ENCODE results near the gene MYL4. TPM values are rescaled to one million over a fixed set of nuclear protein-coding genes. Genes with fewer than 3 reads are reported as not detected.

MYL4 gene
- total RNA-seq, 1 donor from 2014 or later = not detected

DNA sequence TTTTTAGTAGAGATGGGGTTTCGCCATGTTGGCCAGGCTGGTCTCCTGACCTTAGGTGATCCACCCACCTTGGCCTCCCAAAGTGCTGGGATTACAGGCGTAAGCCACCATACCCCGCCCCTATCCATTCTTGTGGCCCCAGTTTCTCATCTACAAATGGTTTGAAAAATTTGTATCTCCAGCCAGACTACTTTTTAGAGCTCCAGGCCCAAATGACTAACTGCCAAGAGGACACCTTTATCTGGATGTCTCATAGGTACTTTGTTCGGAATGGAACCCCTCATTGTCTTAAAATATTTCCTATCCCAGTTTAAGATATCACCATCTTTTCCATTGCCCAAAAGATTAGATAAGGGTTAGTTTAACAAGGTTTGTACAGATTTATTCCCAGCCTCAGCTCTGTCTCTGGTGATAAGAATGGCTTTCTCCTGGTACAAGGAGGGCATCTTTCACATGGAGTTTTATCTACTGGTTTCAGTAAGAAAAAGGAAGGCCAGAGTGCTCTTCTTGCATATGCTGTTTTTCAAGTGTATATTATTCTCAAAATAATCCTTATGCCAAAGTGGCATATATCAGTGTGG is 15.1 kb upstream of the MYL4 start:
- Histone ChIP-seq H3K4me3 (no peak overlapping the region), H3K27ac (no peak overlapping the region), H3K4me1 (peaks cover 6% of the 10 kb centered on the region), H3K9me3 (no peaks in the 10 kb centered on the region), H3K36me3 (no peaks in the 10 kb centered on the region), H3K27me3 (no peaks in the 10 kb centered on the region)
- no peak for DNase-seq (ENCODE audit: extremely low spot score in 2 of 2)
- TF ChIP-seq, protein P1, sequence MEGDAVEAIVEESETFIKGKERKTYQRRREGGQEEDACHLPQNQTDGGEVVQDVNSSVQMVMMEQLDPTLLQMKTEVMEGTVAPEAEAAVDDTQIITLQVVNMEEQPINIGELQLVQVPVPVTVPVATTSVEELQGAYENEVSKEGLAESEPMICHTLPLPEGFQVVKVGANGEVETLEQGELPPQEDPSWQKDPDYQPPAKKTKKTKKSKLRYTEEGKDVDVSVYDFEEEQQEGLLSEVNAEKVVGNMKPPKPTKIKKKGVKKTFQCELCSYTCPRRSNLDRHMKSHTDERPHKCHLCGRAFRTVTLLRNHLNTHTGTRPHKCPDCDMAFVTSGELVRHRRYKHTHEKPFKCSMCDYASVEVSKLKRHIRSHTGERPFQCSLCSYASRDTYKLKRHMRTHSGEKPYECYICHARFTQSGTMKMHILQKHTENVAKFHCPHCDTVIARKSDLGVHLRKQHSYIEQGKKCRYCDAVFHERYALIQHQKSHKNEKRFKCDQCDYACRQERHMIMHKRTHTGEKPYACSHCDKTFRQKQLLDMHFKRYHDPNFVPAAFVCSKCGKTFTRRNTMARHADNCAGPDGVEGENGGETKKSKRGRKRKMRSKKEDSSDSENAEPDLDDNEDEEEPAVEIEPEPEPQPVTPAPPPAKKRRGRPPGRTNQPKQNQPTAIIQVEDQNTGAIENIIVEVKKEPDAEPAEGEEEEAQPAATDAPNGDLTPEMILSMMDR (IDR thresholded peaks at IDR 0.05) = no peak
- TF ChIP-seq POLR2AphosphoS5 (IDR thresholded peaks at IDR 0.05; ENCODE audit: insufficient read depth in 1 of 2, low read depth in 1 of 2) (no peak), POLR2A (IDR thresholded peaks at IDR 0.05) (no peak)
- intact Hi-C loops (cut with DNase I) = no loop called here

DNA sequence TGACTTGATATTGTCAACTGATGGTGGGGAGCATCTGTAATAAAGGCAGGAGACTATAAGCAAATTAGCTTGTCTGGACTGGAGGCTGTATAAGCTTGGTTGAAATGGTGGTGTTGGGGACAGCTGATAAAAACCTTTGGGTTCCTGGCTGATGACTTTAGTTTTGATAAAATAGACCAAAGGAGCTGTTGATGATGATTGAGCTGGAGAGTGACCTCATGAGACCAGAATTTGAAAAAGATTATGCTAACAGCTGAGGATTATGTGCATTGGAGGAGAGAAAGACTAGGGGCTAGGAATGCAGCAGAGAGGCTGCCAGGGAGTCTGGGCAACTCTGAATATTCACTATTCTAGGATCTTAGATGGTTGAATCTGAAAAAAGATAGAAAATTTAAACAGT is 11.3 kb upstream of the MYL4 start:
- Histone ChIP-seq H3K27ac (no peak overlapping the region), H3K27me3 (no peaks in the 10 kb centered on the region), H3K4me3 (no peak overlapping the region), H3K4me1 (no peaks in the 10 kb centered on the region), H3K36me3 (no peaks in the 10 kb centered on the region), H3K9me3 (no peaks in the 10 kb centered on the region)
- intact Hi-C loops (cut with DNase I) = no loop called here
- TF ChIP-seq POLR2A (IDR thresholded peaks at IDR 0.05) (no peak), POLR2AphosphoS5 (IDR thresholded peaks at IDR 0.05; ENCODE audit: insufficient read depth in 1 of 2, low read depth in 1 of 2) (no peak)
- TF ChIP-seq, protein P1 (IDR thresholded peaks at IDR 0.05) = no peak
- DNase-seq (ENCODE audit: extremely low spot score in 2 of 2) = no peak

DNA sequence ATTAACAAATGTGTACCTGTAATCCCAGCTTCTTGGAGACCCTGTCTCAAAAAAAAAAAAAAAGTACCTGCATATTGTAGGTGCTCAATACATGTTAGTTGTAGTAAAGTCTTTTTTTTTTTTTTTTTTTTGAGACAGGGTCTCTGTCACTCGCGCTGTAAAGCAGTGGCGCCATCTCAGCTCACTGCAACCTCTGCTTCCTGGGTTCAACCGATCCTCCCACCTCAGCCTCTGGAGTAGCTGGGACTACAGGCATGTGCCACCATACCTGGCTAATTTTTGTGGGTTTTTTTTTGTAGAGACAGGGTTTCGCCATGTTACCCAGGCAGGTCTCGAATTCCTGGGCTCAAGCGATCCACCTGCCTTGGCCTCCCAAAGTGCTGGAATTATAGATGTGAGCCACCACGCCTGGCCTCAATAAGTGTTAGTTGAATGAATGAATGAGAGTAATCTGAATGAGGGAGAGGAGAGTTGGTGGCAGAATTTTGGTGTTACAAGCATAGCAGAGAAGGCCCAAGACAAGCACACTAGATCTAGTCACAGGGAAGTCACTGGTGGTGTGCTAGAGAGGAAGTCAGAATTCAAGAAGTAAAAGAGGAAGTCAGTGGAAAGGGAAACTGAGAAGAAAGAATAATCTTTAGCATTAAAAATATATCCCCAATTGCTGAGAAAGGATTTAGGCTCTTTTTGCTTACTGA is 9.4 kb upstream of the MYL4 start:
- TF ChIP-seq POLR2AphosphoS5 (IDR thresholded peaks at IDR 0.05; ENCODE audit: insufficient read depth in 1 of 2, low read depth in 1 of 2) (no peak), POLR2A (IDR thresholded peaks at IDR 0.05) (no peak)
- TF ChIP-seq, protein P1 (IDR thresholded peaks at IDR 0.05) = no peak
- no peak for DNase-seq (ENCODE audit: extremely low spot score in 2 of 2)
- no peak overlapping the region for H3K4me3 ChIP-seq
- H3K27me3 ChIP-seq = no peaks in the 10 kb centered on the region
- H3K27ac ChIP-seq = no peak overlapping the region
- no peaks in the 10 kb centered on the region for H3K36me3 ChIP-seq
- intact Hi-C loops (cut with DNase I) = no loop called here
- no peaks in the 10 kb centered on the region for H3K9me3 ChIP-seq
- peaks cover 13% of the 10 kb centered on the region for H3K4me1 ChIP-seq

DNA sequence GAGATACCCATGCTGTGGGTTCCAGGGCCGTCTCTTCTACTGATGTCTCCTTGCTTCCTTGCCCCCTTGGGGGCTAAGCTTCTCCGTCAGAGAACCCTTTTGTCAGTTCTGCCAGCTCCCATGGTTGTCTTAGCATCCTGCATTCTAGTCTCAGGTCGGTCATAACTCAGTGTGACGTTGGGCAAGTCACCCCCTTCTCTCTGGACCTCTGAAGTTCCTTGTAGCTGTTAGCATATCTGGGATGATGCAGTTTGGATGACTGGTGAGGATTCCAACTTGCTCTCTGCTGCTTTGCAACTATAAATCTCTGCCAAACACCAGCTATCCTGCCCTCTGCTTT is 8.9 kb upstream of the MYL4 start:
- H3K9me3 ChIP-seq = no peaks in the 10 kb centered on the region
- peaks cover 18% of the 10 kb centered on the region for H3K4me1 ChIP-seq
- DNase-seq (ENCODE audit: extremely low spot score in 2 of 2) = no peak
- H3K36me3 ChIP-seq = no peaks in the 10 kb centered on the region
- H3K27me3 ChIP-seq = no peaks in the 10 kb centered on the region
- no peak overlapping the region for H3K27ac ChIP-seq
- H3K4me3 ChIP-seq = no peak overlapping the region
- TF ChIP-seq POLR2A (IDR thresholded peaks at IDR 0.05) (no peak), POLR2AphosphoS5 (IDR thresholded peaks at IDR 0.05; ENCODE audit: insufficient read depth in 1 of 2, low read depth in 1 of 2) (no peak)
- TF ChIP-seq, protein P1 (IDR thresholded peaks at IDR 0.05) = no peak
- intact Hi-C loops (cut with DNase I) = no loop called here

DNA sequence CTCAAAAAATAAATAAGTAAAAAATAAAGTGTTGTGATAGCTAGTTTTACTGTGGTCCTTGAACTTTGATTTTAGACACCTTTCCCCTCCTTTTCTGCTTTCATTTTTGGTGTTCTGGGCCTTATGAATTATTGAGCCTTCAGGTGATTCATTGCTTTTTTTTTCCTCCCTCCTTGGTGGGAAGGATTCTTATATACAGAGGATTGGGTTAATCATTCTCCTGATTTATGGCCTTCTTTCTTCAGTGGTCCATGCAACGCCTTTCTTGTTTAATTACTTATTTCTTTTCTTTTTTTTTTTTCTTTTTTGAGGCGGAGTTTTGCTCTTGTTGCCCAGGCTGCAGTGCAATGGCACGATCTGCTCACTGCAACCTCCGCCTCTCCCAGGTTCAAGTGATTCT is 8.0 kb upstream of the MYL4 start:
- Histone ChIP-seq H3K27ac (no peak overlapping the region), H3K9me3 (no peaks in the 10 kb centered on the region), H3K4me3 (no peak overlapping the region), H3K36me3 (no peaks in the 10 kb centered on the region), H3K4me1 (peaks cover 18% of the 10 kb centered on the region), H3K27me3 (no peaks in the 10 kb centered on the region)
- no peak for DNase-seq (ENCODE audit: extremely low spot score in 2 of 2)
- TF ChIP-seq POLR2AphosphoS5 (IDR thresholded peaks at IDR 0.05; ENCODE audit: insufficient read depth in 1 of 2, low read depth in 1 of 2) (no peak), POLR2A (IDR thresholded peaks at IDR 0.05) (no peak)
- TF ChIP-seq, protein P1 (IDR thresholded peaks at IDR 0.05) = no peak
- intact Hi-C loops (cut with DNase I) = no loop called here
